ENCODE results near the gene ELL. TPM values are rescaled to one million over a fixed set of nuclear protein-coding genes. Genes with fewer than 3 reads are reported as not detected.
"Not testable (repeated sequence)": the region's sequence is repeated elsewhere in the genome, so short reads cannot be mapped to it uniquely, and the experiment has no call there.

ELL gene
- total RNA-seq, 2 experiments from 2014 or later, result 46.2 to 46.8 TPM

- peaks cover 30% of the 10 kb centered on the region for H3K4me1 ChIP-seq (ENCODE audit: insufficient read depth, low read length)
- peaks cover 3% of the 10 kb centered on the region for H3K36me3 ChIP-seq (ENCODE audit: insufficient read depth, low read length)
- H3K27ac ChIP-seq (ENCODE audit: low read depth in 1 of 2, low read length in 2 of 2), result no peak overlapping the region
- no peaks in the 10 kb centered on the region for H3K9me3 ChIP-seq (ENCODE audit: control insufficient read depth in 1 of 2, insufficient read depth in 1 of 2, low read length in 2 of 2)
- ATAC-seq (ENCODE audit: poor library complexity), result no peak
- TF ChIP-seq CTCF (IDR thresholded peaks at IDR 0.05), result no peak
- Mint-ChIP-seq H3K36me3 (ENCODE audit: low read depth) (peaks cover 6% of the 10 kb centered on the region), H3K4me1 (ENCODE audit: low read depth) (peaks cover 13% of the 10 kb centered on the region), H3K9me3 (no peaks in the 10 kb centered on the region), H3K27me3 (no peaks in the 10 kb centered on the region), H3K4me3 (no peak overlapping the region), H3K27ac (peak overlapping the region; percentile 86)
- no peak for DNase-seq
- CTCF ChIA-PET, result no interaction called here
- POLR2A ChIA-PET, result interaction anchor here (1.0 to 5.1 kb wide), 5 partner anchors 10 to 65 kb away, joined by 3 to 59 read pairs (median 4); partner anchors contain the start of genes REX1BD and UBA52
- intact Hi-C loops (cut with DNase I, micrococcal nuclease), result loop anchor here (2.0 to 10.0 kb wide), 5 partner anchors 63 to 395 kb away; partner anchors contain the start of genes COPE (in 2 of the 2), DDX49 (in 2 of the 2), REX1BD (in 1 of the 2) and UPF1 (in 1 of the 2)
- H3K4me3 ChIP-seq (ENCODE audit: low read length), result no peak overlapping the region
- no peaks in the 10 kb centered on the region for H3K27me3 ChIP-seq (ENCODE audit: control insufficient read depth in 1 of 2, insufficient read depth in 2 of 2, low read length in 2 of 2)
Measured at GRCh38 chr19:18523841-18524240, 2.0 kb upstream of the ELL start.

- not testable (repeated sequence) for H3K9me3 Mint-ChIP-seq; H3K27me3 Mint-ChIP-seq; H3K4me3 Mint-ChIP-seq; ATAC-seq (ENCODE audit: poor library complexity); H3K36me3 ChIP-seq (ENCODE audit: insufficient read depth, low read length); DNase-seq; H3K9me3 ChIP-seq (ENCODE audit: control insufficient read depth in 1 of 2, insufficient read depth in 1 of 2, low read length in 2 of 2); H3K27me3 ChIP-seq (ENCODE audit: control insufficient read depth in 1 of 2, insufficient read depth in 2 of 2, low read length in 2 of 2); H3K36me3 Mint-ChIP-seq (ENCODE audit: low read depth)
- Histone ChIP-seq H3K4me1 (ENCODE audit: insufficient read depth, low read length) (peaks cover 39% of the 10 kb centered on the region), H3K4me3 (ENCODE audit: low read length) (peak overlapping the region; percentile 26), H3K27ac (ENCODE audit: low read depth in 1 of 2, low read length in 2 of 2) (peak overlapping the region; percentile 67 to 90)
- Mint-ChIP-seq H3K27ac (peak overlapping the region; percentile 86), H3K4me1 (ENCODE audit: low read depth) (peaks cover 13% of the 10 kb centered on the region)
- ChIA-PET CTCF (interaction anchor here (1.1 to 2.3 kb wide), 5 partner anchors 21 to 71 kb away, joined by 3 to 5 read pairs (median 4); partner anchors contain the start of genes FKBP8 and KXD1), POLR2A (interaction anchor here (0.6 to 5.1 kb wide), 13 partner anchors 9 to 396 kb away, joined by 3 to 59 read pairs (median 8); partner anchors contain the start of genes COPE, DDX49, FKBP8 and JUND)
- intact Hi-C loops (cut with DNase I, micrococcal nuclease), result loop anchor here (1.0 to 10.0 kb wide), 11 partner anchors 20 to 396 kb away; partner anchors contain the start of genes COPE (in 2 of the 2), DDX49 (in 2 of the 2), UBA52 (in 2 of the 2) and FKBP8 (in 1 of the 2)
Measured at GRCh38 chr19:18522862-18523440, 1.1 kb upstream of the ELL start.

- DNase-seq (peak; percentile 100), ATAC-seq (ENCODE audit: poor library complexity) (peak; percentile 87)
- Mint-ChIP-seq H3K4me3 (peak overlapping the region; percentile 97), H3K4me1 (ENCODE audit: low read depth) (peaks cover 13% of the 10 kb centered on the region), H3K27ac (peak overlapping the region; percentile 86), H3K9me3 (no peaks in the 10 kb centered on the region), H3K27me3 (no peaks in the 10 kb centered on the region), H3K36me3 (ENCODE audit: low read depth) (peaks cover 6% of the 10 kb centered on the region)
- ChIA-PET POLR2A (interaction anchor here (0.6 to 5.1 kb wide), 17 partner anchors 10 to 397 kb away, joined by 3 to 59 read pairs (median 7); partner anchors contain the start of genes COPE, DDX49, FKBP8 and JUND), CTCF (interaction anchor here (1.1 to 4.2 kb wide), 7 partner anchors 22 to 72 kb away, joined by 3 to 35 read pairs (median 5); partner anchors contain the start of genes FKBP8 and KXD1)
- no peak for TF ChIP-seq CTCF (IDR thresholded peaks at IDR 0.05)
- intact Hi-C loops (cut with DNase I, micrococcal nuclease), result loop anchor here (1.0 to 10.0 kb wide), 11 partner anchors 21 to 397 kb away; partner anchors contain the start of genes COPE (in 2 of the 2), DDX49 (in 2 of the 2), UBA52 (in 2 of the 2) and FKBP8 (in 1 of the 2)
- H3K9me3 ChIP-seq (ENCODE audit: control insufficient read depth in 1 of 2, insufficient read depth in 1 of 2, low read length in 2 of 2), result no peaks in the 10 kb centered on the region
- no peaks in the 10 kb centered on the region for H3K27me3 ChIP-seq (ENCODE audit: control insufficient read depth in 1 of 2, insufficient read depth in 2 of 2, low read length in 2 of 2)
- H3K36me3 ChIP-seq (ENCODE audit: insufficient read depth, low read length), result peaks cover 3% of the 10 kb centered on the region
- peak overlapping the region; percentile 79 for H3K4me3 ChIP-seq (ENCODE audit: low read length)
- H3K4me1 ChIP-seq (ENCODE audit: insufficient read depth, low read length), result peaks cover 45% of the 10 kb centered on the region
- H3K27ac ChIP-seq (ENCODE audit: low read depth in 1 of 2, low read length in 2 of 2), result peak overlapping the region; percentile 90 to 95
Measured at GRCh38 chr19:18522124-18522861, 423 bp upstream of the ELL start.

Data from CD4-positive, alpha-beta T cell (primary cell).